Forelimb muscle (tissue), 1 donor: ENCODE data around the gene MAP3K6. TPM values are rescaled to one million over a fixed set of nuclear protein-coding genes. Genes with fewer than 3 reads are reported as not detected.
"Not testable (repeated sequence)": the region's sequence is repeated elsewhere in the genome, so short reads cannot be mapped to it uniquely, and the experiment has no call there.

Source experiments
- DNase-seq: peaks from one replicate; pipeline ENCODE4 v3.0.0-alpha.2; 2013; ENCODE audit warnings: low read depth
- polyA plus RNA-seq: library from polyadenylated mRNA; unstranded; fragments of 120-200 nt; gene quantifications from one replicate; pipeline ENCODE4 v1.2.1, GENCODE V29; 2013; ENCODE audit not compliant: insufficient read length

The MAP3K6 gene
- polyA plus RNA-seq, 1 donor = 8.6 TPM

GRCh38 chr1:27395441-27396195 is 28.9 kb upstream of the MAP3K6 start:
- DNase-seq = no peak

- DNase-seq = no peak
These were observed 28.2 kb upstream of the MAP3K6 start for GRCh38 chr1:27394925-27395324.

- DNase-seq = no peak
These were observed 27.5 kb upstream of the MAP3K6 start for GRCh38 chr1:27394282-27394658.

GRCh38 chr1:27393641-27394281 is 27.0 kb upstream of the MAP3K6 start:
- DNase-seq = no peak

- DNase-seq = no peak
These were observed 26.2 kb upstream of the MAP3K6 start for GRCh38 chr1:27392778-27393635.

GRCh38 chr1:27392096-27392777 is 25.5 kb upstream of the MAP3K6 start, which contains the start of gene GPR3:
GPR3 (plus strand) TSS chr1:27392622; CDS start chr1:27393799, 1,177 bp downstream.
- DNase-seq = peak; percentile 52

GRCh38 chr1:27391511-27392095 is 24.8 kb upstream of the MAP3K6 start:
- DNase-seq = no peak

- DNase-seq = no peak
These were observed 21.7 kb upstream of the MAP3K6 start for GRCh38 chr1:27388337-27389005.

GRCh38 chr1:27384797-27385196 is 18.0 kb upstream of the MAP3K6 start:
- not testable (repeated sequence) for DNase-seq

- no peak for DNase-seq
These were observed 16.9 kb upstream of the MAP3K6 start for GRCh38 chr1:27383661-27384060.

- DNase-seq = no peak
These were observed 16.4 kb upstream of the MAP3K6 start, which contains the start of gene CD164L2 for GRCh38 chr1:27383039-27383605. CD164L2 (minus strand) TSS chr1:27383333; CDS start chr1:27383239, 94 bp downstream.

- no peak for DNase-seq
These were observed 15.4 kb upstream of the MAP3K6 start for GRCh38 chr1:27381969-27382762.

- no peak for DNase-seq
These were observed 14.3 kb upstream of the MAP3K6 start for GRCh38 chr1:27380766-27381733.

GRCh38 chr1:27380224-27380623 is 13.5 kb upstream of the MAP3K6 start:
- no peak for DNase-seq

GRCh38 chr1:27379564-27380122 is 12.9 kb upstream of the MAP3K6 start:
- DNase-seq = no peak

- DNase-seq = no peak
These were observed 11.2 kb upstream of the MAP3K6 start for GRCh38 chr1:27377760-27378495.
